ENCODE data around the gene CSF1R.

DNA sequence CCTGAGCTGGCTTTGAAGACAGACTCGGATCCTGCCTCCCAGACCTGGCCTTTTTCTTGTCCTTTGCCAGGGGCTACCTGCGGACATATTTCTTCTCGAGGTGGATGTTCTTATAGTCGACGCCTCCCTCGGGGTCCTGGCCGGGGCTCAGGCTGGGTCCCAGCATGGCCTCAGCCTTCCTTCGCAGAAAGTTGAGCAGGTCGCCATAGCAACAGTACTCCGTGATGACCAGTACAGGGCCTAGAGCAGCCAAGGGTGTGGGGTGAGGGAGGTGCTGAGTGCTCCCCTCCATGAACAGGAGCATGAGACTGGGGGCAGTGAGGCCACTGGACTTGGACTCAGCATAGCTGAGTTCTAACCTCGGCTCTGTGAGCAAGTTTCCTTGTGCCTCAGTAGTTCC, 26.7 kb downstream of the CSF1R start:
- TF ChIP-seq TAF1 (IDR thresholded peaks at IDR 0.05; ENCODE audit: low read depth) (no peak), EP300 (IDR thresholded peaks at IDR 0.05; ENCODE audit: borderline replicate concordance) (no peak), YY1 (IDR thresholded peaks at IDR 0.05; ENCODE audit: low read depth) (no peak), FOXM1 (IDR thresholded peaks at IDR 0.05; ENCODE audit: borderline replicate concordance, low read depth) (no peak)
- TF ChIP-seq, protein P1, sequence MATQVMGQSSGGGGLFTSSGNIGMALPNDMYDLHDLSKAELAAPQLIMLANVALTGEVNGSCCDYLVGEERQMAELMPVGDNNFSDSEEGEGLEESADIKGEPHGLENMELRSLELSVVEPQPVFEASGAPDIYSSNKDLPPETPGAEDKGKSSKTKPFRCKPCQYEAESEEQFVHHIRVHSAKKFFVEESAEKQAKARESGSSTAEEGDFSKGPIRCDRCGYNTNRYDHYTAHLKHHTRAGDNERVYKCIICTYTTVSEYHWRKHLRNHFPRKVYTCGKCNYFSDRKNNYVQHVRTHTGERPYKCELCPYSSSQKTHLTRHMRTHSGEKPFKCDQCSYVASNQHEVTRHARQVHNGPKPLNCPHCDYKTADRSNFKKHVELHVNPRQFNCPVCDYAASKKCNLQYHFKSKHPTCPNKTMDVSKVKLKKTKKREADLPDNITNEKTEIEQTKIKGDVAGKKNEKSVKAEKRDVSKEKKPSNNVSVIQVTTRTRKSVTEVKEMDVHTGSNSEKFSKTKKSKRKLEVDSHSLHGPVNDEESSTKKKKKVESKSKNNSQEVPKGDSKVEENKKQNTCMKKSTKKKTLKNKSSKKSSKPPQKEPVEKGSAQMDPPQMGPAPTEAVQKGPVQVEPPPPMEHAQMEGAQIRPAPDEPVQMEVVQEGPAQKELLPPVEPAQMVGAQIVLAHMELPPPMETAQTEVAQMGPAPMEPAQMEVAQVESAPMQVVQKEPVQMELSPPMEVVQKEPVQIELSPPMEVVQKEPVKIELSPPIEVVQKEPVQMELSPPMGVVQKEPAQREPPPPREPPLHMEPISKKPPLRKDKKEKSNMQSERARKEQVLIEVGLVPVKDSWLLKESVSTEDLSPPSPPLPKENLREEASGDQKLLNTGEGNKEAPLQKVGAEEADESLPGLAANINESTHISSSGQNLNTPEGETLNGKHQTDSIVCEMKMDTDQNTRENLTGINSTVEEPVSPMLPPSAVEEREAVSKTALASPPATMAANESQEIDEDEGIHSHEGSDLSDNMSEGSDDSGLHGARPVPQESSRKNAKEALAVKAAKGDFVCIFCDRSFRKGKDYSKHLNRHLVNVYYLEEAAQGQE (IDR thresholded peaks at IDR 0.05; ENCODE audit: low read depth) = no peak
- TF ChIP-seq, protein P2, sequence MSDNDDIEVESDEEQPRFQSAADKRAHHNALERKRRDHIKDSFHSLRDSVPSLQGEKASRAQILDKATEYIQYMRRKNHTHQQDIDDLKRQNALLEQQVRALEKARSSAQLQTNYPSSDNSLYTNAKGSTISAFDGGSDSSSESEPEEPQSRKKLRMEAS (IDR thresholded peaks at IDR 0.05) = no peak
- TF ChIP-seq, protein P3, sequence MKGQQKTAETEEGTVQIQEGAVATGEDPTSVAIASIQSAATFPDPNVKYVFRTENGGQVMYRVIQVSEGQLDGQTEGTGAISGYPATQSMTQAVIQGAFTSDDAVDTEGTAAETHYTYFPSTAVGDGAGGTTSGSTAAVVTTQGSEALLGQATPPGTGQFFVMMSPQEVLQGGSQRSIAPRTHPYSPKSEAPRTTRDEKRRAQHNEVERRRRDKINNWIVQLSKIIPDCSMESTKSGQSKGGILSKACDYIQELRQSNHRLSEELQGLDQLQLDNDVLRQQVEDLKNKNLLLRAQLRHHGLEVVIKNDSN (IDR thresholded peaks at IDR 0.05) = no peak
